Heart left ventricle (tissue), 13 donors: ENCODE data around the gene SBSN.

ENCODE experiments used
- POLR2A ChIP-seq, 2 donors: fragments of 450-650 bp; IDR thresholded peaks; one replicate each; pipeline ENCODE4 v1.6.1; 2017; ENCODE audit warnings: antibody characterized with exemption in 2 of 2, mild to moderate bottlenecking in 2 of 2, moderate library complexity in 2 of 2
- TF ChIP-seq, protein P1 (sequence below), 12 donors: fragments of 200-600 bp; sonication (generic) in 4 of 12; IDR thresholded peaks; one replicate each; pipeline versions ENCODE4 v1.5.0 to v1.8.0; 2018 to 2022; ENCODE audit warnings: antibody characterized with exemption in 12 of 12, mild to moderate bottlenecking in 5 of 12
- donor health status: ischemic (EF 13 %, LVEDD 7.1; RV severe dilation, severe dysfunction).
- donor health status: DM: no; HTN: yes; CAD: no.
- donor health status: DM: no; HTN: no; CAD: no.
- donor health status: ischemic (EF 25% LVEDD 6.9; RV normal size, moderate dysfunction).
- donor health status: ischemic (EF 25% LVEDD 5.7; RV mildly dilated, moderate dysfunction).
- donor health status: ischemic (EF 35%, LVEDD 5.7; RV mildly dilated, moderate dysfunction).
- donor health status: nonischemic (EF 11% LVEDD 7.7; RV severe dilation, severe dysfunction).
- donor health status: DM: yes; HTN: yes; CAD: no.
- donor health status: PGD.
- donor health status: ischemic (EF 29% LVEDD 5.4; RV normal size, mild dysfunction).
- donor health status: nonischemic (EF 23%, LVEDD 6.1; RV moderate dilation, normal function).

- TF ChIP-seq, protein P1, sequence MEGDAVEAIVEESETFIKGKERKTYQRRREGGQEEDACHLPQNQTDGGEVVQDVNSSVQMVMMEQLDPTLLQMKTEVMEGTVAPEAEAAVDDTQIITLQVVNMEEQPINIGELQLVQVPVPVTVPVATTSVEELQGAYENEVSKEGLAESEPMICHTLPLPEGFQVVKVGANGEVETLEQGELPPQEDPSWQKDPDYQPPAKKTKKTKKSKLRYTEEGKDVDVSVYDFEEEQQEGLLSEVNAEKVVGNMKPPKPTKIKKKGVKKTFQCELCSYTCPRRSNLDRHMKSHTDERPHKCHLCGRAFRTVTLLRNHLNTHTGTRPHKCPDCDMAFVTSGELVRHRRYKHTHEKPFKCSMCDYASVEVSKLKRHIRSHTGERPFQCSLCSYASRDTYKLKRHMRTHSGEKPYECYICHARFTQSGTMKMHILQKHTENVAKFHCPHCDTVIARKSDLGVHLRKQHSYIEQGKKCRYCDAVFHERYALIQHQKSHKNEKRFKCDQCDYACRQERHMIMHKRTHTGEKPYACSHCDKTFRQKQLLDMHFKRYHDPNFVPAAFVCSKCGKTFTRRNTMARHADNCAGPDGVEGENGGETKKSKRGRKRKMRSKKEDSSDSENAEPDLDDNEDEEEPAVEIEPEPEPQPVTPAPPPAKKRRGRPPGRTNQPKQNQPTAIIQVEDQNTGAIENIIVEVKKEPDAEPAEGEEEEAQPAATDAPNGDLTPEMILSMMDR (IDR thresholded peaks at IDR 0.05), result no peak
- TF ChIP-seq POLR2A (IDR thresholded peaks at IDR 0.05), result no peak
Observed at GRCh38 chr19:35514282-35514809, 13.8 kb downstream of the SBSN start.
